Smooth muscle cell of the brain vasculature (primary cell): ENCODE measurements around the gene C16orf92.

Experiments
- DNase-seq: peaks from one replicate; pipeline ENCODE4 v3.0.0-alpha.2; 2012; ENCODE audit warnings: low read depth, low spot score

C16orf92 gene

GRCh38 chr16:30022887-30023286 lies at the start of gene C16orf92:
C16orf92 (plus strand) TSS chr16:30023198; CDS start chr16:30023341, 143 bp downstream.
- no peak for DNase-seq

- peak; percentile 100 for DNase-seq
These were observed 49.4 kb upstream of the C16orf92 start, which contains the start of gene TAOK2 for GRCh38 chr16:29973384-29974246. TAOK2 (plus strand) TSS chr16:29973868; CDS start chr16:29977773, 3,905 bp downstream.

DNA sequence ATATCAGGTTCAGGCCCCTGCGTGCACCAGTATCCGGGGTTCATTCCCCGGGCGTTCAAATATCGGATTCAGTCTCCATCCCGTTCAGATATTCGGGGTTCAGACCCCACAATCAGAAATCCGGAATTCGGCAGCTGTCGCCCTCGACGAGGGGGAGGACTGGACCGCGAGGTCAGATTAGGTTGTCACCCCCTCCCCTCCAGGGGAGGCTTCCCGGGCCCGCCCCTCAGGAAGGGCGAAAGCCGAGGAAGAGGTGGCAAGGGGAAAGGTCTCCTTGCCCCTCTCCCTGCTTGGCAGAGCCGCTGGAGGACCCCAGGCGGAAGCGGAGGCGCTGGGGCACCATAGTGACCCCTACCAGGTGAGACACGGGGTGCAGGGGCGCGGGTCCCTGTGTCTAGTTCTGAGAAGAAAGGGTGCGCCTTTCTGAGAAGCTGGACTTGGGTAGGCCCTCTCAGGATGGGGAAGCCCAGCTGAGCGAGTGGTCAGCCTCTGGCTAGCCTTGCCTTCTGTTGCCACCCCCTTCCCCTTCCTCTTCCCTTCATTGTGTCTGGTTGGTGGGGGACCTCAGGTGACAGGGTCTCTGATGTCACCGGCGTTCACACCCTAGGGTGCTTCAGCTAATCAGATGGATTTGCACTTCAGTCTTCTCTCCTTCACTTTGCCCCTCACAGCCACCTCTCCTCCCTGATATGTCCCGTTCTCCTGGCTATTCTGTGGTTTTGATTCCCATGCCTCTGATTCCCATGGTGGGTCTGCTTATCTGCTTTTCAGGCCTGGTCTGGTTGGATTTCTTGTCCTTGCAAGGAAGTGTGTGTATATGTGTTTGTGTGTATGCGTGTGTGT lies 48.5 kb upstream of the C16orf92 start:
- no peak for DNase-seq

DNA sequence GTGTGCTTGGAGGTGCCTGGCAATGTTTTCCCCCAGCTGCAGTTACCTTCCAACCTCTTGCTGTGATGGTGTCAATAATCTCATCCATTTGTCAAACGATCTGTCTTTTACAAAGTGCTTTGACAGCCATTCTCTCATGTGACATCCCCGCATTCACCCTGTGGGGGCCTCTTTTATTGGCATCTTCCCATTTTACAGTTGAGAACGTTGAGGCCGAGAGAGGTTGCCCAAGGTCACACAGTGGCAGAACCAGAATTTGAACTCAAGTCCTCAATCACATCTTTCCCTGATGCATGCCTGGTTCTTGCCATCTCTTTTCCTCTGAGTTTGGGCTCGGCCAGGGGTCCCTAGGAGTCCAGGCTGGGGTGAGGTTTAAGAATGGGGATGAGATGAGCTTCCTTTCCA lies 47.9 kb upstream of the C16orf92 start:
- no peak for DNase-seq

DNA sequence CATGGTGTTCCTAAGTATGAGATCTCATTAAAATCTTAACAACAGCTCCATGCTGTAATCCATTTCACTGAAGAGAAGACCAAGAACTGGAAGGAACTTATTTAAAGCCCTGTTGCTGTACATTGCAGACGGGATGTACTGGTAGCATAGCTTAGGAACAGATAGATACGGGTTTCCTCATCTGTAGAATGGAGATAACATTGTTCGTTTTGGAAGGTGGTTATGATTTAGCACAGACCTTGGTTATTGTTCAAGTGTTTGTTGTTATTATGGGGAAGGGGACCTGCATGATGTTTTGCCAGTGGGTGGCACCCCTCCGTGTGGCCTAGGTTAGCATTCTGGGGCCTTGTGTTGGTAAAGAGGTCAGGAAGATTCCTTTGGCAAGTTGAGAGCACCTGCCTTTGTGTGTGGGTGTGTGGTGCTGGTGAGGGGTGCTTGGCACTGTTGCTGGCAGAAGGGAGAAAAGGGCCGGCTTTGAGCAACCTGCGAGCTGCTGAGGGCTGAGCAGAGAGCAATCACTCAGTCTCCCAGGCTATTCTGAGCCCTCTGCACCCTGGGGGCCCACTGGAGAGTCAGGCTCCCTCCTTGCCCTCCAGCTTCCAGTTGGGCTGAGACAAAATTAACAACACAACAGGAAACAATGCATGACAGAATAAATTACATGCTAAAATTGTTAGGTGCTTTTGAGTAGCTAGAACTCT lies 47.0 kb upstream of the C16orf92 start:
- no peak for DNase-seq

DNA sequence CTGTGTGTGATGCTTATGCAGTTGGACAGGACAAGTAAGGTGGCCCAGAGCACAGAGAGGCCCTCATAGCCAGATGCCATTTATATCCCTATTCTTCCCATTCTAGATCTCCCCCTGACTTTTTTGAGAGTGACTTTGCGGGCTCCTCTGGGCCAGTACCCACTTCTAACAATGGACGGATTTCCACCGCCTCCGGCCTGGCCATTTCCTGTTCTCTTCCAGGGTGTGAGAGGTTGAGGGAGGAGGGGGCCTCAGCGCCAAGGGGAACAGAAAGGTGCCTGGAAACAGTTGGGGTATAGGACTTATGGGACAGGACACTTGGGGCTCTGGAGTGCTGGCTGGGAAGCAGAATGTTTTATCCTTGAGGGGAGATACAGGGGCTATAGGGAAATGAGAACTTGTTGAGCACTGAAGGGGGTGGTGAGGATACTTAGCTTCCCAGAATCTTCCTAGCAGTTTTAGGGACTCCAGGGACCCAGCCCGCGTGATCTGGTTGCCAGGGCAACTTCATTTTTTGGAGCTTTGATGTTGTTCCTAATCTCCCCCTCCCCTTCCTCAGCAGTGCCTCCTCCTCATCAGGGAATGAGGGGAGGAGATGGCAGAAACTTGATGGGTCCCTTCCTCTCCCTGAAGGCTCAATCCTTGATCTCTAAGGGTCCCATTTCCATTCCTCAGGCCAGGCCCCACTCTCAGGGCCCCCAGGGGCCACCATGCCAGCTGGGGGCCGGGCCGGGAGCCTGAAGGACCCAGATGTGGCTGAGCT lies 45.8 kb upstream of the C16orf92 start:
- DNase-seq, result no peak

DNA sequence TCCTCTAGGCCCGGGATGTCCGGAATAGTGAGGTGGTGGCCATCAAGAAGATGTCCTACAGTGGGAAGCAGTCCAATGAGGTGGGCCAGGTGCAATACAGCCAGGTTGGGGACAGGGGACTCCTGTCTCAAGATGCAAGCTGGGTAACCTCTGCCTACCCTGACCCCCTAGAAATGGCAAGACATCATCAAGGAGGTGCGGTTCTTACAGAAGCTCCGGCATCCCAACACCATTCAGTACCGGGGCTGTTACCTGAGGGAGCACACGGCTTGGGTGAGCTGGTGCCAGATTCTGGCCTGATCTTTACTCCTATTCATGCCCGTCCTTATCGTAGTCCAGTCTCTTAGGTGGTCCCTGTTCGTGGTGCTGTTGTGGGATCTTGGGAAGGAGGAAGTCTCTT lies 44.9 kb upstream of the C16orf92 start:
- no peak for DNase-seq

- no peak for DNase-seq
These were observed 44.3 kb upstream of the C16orf92 start for GRCh38 chr16:29978564-29979270.

- DNase-seq, result no peak
These were observed 40.2 kb upstream of the C16orf92 start for GRCh38 chr16:29982560-29983419.

DNA sequence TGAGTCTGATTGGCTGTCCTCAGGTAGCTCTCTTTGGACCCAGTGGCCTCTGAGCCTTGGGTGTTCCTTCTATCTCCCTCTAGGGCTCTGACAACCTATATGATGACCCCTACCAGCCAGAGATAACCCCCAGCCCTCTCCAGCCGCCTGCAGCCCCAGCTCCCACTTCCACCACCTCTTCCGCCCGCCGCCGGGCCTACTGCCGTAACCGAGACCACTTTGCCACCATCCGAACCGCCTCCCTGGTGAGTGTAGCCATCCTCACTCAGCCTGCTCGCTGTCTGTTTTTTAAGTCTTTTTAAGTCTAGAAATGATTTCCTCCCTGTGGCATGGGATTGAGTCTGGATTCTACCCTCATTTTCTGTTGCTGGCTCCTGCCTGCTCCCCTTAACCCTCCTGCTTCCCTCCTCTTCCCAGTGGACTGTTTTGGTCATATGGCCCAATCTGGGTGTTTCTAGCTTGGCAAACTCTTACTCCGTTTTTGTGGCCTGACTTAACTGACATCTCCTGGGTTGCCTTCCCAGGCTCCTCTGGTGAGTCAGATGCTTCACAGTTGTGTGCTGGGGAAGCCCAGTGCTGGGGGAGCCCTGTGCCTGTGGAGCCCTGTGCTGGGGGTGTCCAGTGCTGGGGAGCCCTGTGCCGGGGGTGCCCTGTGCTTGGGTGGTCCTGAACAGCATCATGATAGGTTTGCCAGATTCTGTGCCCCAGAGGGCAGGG lies 39.4 kb upstream of the C16orf92 start:
- DNase-seq, result no peak

- DNase-seq, result no peak
These were observed 38.7 kb upstream of the C16orf92 start for GRCh38 chr16:29984137-29984763.

DNA sequence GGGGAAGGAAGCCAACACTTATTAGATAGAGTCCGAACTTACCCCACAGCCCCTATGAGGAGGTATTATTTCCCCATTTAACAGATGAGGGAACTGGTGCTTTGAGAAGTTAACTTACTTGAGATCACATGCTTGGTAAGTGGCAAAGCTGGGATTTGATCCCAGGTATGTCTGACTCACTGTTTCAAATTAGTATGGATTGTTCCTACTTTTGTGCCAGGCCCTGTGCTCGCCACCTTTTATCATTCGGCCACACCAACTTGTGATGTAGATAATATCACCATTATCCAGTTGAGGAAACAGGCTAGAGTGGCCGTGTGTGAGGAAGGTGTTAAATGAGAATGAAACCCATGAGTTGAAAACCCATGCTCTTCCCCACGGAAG lies 38.2 kb upstream of the C16orf92 start:
- no peak for DNase-seq

DNA sequence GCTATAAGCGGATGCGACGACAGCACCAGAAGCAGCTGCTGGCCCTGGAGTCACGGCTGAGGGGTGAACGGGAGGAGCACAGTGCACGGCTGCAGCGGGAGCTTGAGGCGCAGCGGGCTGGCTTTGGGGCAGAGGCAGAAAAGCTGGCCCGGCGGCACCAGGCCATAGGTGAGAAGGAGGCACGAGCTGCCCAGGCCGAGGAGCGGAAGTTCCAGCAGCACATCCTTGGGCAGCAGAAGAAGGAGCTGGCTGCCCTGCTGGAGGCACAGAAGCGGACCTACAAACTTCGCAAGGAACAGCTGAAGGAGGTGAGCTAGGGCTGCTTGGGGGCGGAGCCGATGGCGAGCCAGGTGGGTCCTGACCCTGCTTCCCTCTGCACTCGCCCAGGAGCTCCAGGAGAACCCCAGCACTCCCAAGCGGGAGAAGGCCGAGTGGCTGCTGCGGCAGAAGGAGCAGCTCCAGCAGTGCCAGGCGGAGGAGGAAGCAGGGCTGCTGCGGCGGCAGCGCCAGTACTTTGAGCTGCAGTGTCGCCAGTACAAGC lies 37.7 kb upstream of the C16orf92 start:
- DNase-seq, result no peak

- no peak for DNase-seq
These were observed 36.8 kb upstream of the C16orf92 start for GRCh38 chr16:29986231-29986630.

DNA sequence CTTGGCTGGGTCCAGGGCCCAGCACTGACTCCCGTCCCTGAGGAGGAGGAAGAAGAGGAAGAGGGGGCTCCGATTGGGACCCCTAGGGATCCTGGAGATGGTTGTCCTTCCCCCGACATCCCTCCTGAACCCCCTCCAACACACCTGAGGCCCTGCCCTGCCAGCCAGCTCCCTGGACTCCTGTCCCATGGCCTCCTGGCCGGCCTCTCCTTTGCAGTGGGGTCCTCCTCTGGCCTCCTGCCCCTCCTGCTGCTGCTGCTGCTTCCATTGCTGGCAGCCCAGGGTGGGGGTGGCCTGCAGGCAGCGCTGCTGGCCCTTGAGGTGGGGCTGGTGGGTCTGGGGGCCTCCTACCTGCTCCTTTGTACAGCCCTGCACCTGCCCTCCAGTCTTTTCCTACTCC lies 36.1 kb upstream of the C16orf92 start:
- no peak for DNase-seq

GRCh38 chr16:29987371-29988085 lies 35.5 kb upstream of the C16orf92 start:
- no peak for DNase-seq

DNA sequence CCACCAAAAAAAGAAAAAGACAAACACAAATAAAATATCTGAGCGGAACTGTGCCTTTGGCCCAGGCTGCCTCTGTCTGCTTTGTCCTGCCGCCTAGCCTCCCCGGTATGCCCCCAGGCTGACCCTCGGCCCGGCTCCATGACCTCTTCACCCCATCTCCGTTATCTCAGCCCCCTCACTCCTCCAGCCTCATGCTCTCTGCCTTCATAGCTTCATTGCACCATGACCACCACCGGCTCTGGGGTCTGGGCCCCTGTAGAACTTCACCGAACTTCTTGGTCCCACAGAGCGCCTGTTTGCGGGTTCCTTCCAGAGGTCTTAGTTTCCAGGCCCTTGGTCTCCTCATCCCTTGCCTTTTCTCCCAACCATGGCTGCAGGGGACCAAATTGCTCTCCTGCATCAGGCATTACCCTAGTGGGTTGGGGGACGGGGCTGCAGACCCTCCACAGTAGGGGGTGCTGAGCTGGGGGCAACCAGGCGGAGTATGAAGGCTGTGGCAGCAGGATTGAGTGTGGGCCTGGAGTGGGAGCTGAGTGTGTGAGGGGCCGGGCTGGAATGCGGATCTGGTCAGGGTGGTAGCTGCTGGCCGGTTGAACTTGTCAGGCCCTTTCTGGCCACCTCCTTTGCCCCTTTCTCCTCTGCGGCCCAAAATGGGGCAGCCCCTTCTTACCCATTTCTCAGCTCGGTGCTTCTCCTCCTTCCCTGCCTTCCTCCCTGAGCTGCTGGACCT lies 34.5 kb upstream of the C16orf92 start:
- DNase-seq, result no peak
